Measurements from ENCODE around the gene OASL. TPM values are rescaled to one million over a fixed set of nuclear protein-coding genes. Genes with fewer than 3 reads are reported as not detected.

OASL gene
- total RNA-seq, 1 donor from 2014 or later = 2.4 TPM

DNA sequence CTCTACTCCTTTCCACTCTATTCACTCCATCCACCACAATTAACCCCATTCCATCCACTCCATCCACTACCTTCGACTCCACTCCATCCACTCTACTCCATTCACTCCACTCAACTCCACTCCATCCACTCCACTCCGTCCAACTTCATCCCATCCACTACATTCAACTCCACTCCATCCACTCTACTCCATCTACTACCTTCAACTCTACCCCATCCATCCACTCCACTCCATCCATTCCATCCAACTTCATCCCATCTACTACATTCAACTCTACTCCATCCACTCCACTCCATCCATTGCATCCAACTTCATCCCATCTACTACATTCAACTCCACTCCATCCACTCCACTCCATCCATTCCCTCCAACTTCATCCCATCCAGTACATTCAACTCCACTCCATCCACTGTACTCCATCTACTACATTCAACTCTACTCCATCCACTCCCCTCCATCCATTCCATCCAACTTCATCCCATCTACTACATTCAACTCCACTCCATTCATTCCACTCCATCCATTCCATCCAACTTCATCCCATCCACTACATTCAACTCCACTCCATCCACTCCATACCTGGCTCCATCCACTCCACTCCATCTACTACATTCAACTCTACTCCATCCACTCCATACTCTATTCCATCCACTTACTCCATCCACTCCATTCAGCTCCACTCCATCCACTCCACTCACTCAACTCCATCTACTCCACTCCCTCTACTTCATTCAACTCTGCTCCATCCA, 44.3 kb downstream of the OASL start:
- DNase-seq (ENCODE audit: extremely low read depth, low read depth, low spot score) = no peak

DNA sequence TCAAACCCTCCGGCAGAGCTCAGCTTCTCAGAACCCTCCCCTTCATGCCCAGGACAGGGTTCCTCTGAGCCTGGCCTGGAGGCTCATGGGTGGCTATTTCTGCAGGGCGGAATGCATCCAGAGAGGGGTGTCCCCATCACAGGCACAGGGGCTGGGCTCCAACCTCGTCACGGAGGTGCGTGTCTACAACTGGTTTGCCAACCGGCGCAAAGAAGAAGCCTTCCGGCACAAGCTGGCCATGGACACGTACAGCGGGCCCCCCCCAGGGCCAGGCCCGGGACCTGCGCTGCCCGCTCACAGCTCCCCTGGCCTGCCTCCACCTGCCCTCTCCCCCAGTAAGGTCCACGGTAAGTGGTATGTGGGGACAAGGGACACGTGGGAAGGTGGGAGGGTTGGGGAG, 45.0 kb downstream of the OASL start:
- no peak for DNase-seq (ENCODE audit: extremely low read depth, low read depth, low spot score)

DNA sequence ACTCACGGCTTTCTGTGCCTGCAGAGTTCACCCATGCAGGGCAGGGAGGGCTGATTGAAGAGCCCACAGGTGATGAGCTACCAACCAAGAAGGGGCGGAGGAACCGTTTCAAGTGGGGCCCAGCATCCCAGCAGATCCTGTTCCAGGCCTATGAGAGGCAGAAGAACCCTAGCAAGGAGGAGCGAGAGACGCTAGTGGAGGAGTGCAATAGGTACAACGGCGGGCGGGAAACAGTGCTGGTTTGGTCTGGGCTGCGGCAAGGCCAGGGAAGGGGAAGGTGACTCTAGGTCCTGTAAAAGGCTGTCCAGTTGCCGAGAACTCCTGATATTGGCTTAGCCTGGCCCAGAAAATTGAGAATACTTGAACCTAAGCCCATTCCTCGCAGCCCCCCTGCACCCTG, 45.5 kb downstream of the OASL start:
- DNase-seq (ENCODE audit: extremely low read depth, low read depth, low spot score) = no peak

DNA sequence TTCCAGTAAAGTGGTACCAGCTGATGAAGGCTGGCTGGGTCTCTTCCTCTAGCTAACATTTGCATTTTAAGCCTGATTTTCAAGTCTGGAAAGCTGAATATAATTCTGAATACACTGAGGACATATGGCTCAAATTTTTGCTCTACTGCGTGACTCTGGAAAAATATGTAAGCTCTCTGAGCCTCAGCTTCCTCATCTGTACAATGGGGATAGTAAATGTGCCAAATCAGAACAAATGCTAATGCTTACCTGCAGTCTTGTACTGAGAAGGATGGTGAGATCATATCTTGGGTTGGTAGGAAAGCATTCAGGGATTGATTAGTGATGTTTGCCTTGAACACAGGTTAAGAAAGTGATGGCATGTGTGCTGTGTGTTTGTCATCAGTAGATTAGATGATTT, 46.1 kb downstream of the OASL start:
- no peak for DNase-seq (ENCODE audit: extremely low read depth, low read depth, low spot score)

DNA sequence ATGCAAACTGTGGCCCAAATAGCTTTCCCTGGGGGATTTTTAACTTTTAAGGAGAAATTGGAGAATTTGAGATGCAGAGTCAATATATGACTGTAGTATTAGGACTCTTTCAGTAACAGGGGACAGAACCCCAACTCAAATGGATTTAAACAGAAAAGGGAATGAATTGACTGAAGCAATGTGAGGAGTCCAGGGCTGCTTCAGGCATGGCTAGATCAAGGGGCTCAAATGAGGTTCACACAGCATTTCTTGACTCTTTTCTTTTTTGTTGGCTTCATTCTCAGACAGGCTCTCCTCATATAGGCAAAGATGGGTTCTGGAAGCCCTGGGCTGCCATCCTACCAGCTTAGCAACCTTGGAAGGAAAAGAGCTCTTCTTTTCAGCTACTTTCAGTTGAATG, 47.1 kb downstream of the OASL start:
- no peak for DNase-seq (ENCODE audit: extremely low read depth, low read depth, low spot score)

DNA sequence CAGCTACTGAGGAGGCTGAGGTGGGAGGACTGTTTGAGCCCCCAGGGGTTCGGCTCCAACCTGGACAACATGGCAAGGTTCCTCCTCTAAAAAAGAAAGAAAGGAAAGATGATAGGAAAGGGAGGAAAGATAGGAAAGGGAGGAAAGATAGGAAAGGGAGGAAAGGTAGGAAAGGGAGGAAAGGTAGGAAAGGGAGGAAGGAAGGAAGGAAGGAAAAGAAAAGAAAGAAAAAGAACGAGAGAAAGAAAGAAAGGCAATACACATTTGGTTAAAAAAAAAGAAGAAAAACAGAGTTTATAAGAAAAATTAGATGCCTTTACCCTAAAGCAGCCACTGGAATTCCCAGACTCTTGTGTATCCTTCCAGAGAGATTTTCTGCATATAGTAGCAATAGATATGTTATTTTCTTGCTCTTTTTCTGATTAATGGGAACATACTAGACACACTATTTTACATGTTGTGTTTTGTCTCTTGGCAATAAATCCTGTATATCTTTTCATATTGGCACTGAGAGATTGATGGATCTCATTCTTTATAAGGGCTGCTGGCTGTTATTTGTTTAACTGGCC, 48.5 kb downstream of the OASL start:
- DNase-seq (ENCODE audit: extremely low read depth, low read depth, low spot score) = no peak

DNA sequence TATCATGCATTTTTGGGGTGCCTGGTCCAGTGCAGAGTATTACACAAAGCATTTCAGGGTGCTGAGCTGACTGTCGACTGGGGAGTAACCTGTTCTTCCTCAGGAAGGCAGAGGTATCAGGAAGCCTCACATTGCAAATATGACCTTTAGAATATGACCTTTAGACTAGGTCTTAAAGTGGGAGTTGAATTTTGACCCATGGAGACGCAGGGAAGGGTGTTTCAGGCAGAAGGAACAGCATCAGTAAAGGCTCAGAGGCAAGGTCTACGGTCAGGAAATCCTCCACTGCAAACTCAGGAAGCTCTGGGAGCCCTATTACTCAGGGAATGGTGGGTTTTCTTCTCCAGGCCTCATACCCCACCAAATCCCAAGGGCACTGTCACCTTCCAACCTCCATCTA, 49.4 kb downstream of the OASL start:
- no peak for DNase-seq (ENCODE audit: extremely low read depth, low read depth, low spot score)

DNA sequence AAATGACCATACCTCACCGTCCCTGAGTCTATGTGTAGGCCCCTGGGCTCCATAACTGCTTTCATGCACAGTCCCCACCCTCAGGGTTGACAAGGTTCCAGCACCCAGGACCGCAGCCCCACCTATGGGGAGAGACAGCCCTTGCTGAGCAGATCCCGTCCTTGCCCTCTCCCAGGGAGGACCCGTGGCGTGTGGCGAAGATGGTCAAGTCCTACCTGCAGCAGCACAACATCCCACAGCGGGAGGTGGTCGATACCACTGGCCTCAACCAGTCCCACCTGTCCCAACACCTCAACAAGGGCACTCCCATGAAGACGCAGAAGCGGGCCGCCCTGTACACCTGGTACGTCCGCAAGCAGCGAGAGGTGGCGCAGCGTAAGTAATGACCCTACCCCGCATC, 50.4 kb downstream of the OASL start:
- DNase-seq (ENCODE audit: extremely low read depth, low read depth, low spot score) = no peak

DNA sequence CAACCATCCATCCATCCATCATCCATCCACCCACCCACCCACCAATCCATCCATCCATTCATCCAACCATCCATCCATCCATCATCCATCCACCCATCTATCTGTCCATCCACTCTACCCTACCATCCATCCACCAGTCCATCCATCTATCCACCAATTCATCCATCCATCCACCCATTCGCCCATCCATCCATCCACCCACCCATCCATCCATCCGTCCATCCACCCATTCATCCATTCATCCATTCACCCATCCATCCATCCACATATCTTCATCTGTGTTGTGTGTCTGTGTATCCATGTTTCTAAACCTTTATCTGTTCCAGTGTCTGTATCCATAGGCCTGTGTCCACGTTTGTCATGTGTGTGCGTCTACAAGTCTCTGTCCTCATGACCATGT, 50.8 kb downstream of the OASL start:
- DNase-seq (ENCODE audit: extremely low read depth, low read depth, low spot score) = no peak

DNA sequence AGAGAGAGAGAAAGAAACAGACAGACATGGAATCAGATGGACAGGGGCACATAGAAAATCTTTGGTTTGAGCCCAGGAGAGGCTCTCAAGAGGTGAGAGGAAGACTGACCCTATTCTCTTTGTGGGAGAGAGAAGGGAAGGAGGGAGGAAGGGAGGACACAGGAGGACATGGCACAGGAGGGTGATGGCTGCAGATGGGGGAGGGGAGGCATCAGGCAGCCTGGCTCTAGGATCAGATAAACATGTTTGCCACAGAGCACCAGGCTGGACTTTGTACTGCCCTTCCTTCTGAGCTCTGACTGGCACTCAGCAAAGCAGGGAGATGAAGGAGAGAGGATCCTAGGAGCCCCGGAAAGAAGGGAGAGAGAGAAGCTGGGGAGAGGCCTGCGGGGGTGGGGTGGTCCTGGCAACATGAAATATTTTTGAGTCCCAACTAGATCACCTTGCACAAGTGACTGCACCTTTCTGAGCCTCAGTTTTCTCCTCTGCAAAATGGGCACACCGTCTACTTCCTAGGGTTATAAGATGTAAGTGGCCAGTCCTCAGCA, 54.6 kb downstream of the OASL start:
- DNase-seq (ENCODE audit: extremely low read depth, low read depth, low spot score) = no peak

DNA sequence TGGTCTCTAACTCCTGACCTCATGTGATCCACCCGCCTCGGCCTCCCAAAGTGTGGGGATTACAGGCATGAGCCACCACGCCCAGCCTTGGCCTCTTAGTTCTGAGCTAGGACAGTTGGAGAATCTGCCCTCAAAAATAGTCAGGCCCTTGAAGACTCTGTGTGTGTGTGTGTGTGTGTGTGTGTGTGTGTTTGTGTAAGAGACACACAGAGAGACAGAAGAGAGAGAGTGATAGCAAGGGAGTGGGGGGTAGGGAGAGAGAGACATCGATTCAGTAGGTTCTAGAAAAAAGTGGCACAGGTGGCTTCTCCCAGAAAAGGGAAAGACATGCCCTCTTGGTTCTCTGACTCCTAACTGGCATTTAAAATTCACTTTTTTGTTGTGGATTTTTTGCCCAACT, 55.3 kb downstream of the OASL start:
- no peak for DNase-seq (ENCODE audit: extremely low read depth, low read depth, low spot score)

DNA sequence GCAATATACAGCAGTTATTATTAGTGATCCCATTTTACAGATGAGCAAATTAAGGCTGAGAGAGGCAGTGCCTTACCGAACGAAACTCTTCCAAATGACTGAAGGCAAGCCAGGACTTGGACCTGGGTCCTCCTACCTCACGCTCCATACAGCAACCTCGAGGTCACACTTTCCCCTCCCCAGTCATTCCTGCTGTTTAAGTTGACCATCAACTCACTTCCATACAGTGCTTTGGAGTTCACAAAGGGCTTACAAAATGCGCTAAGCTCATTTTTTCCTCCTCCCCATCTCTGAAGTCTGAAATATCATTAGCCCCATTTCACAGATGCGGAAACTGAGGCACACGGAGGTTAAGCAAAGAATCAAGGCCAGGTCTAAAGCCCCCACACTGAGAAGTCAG, 56.4 kb downstream of the OASL start:
- DNase-seq (ENCODE audit: extremely low read depth, low read depth, low spot score) = no peak

DNA sequence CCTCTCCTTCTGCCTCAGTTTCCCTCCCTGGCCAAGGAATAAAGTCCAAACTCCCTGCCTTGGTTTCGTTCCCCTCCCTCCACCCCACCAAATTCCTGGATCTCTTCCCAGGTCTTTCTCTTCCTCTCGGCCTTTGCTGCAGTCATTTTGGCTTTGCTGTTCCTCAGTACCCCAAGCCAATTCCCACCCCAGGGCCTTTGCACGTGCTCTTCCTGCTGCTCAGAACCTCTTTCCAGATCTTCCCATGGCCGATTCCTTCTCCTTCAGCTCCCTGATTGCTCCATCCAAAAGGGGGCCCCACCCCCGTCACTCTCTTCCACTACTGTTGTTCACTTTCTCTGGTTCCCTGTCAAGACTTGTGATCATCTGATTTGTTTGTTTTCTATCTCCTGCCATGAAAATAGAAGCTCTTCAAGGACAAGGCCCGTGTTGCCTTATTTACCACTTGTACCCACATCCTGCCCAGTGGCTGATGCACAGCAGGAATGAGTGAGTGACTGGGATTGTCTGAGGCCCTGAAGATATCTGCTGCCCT, 57.6 kb downstream of the OASL start:
- DNase-seq (ENCODE audit: extremely low read depth, low read depth, low spot score) = no peak

DNA sequence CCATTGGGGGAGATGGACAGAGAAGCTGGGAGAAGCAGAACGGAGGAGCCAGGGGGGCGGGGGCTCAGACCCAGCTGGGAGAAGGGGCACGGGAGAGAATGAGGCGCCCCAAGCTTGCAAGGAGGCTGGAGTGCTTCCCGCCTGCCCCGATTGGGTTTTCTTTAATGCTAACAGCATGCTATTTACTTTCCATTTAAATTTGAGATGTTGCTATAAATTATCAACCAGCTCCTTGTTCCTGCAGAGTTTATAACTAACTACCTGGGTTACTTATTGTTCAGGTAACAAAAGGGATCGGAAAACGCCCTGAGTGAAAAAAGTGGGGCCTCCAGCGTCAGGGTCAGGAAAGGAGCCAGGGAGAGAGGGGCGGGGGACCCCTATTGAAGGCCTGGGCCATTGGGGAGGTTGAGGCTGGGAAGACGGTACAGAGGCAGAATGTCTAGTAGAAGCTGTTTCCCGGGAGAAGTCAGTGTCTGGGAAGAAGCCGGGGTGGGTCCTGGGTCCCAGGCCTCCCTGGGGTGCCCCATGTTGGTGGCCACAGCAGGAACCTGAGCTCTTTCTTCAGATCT, 58.2 kb downstream of the OASL start:
- DNase-seq (ENCODE audit: extremely low read depth, low read depth, low spot score) = no peak

DNA sequence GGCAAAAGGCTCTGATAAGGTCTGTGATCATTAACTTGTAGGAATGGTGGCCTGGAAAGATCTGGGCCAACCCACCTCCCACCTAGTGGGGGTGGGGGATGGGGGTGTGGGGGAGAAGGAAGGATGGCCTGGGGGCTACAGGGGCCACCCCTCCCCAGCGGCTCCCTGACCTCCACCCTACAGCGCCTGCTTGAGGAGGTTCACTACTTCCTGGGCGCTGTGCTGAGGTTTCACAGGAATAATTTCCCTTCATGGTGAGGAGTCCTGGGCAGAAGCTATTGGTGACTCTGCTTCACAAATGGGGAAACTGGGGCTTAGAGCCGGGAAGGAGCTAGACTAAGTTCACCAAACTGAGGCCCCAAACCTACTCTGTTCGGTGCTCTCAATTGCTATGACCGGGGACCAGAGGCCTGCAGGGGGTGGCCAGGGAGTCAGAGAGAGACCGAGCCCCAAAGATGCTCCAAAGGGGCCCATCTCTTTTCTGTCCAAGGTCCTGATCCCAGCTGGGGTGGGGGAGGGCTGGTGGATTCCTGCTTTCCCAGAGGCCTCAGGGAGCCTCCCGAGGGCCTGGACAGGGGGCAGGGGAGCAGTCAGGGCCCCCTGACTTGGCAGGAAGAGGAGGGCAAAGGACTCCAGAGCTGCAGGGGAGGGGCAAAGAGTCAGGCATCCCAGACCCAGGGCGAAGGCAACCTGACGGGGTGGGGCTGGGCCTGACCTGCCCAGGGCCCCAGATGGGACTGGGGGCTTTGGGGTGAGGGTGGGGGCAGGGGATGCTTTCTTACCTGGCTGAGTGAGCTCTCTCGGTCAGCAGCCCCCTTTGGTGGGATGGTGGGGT, 59.0 kb downstream of the OASL start:
- no peak for DNase-seq (ENCODE audit: extremely low read depth, low read depth, low spot score)

DNA sequence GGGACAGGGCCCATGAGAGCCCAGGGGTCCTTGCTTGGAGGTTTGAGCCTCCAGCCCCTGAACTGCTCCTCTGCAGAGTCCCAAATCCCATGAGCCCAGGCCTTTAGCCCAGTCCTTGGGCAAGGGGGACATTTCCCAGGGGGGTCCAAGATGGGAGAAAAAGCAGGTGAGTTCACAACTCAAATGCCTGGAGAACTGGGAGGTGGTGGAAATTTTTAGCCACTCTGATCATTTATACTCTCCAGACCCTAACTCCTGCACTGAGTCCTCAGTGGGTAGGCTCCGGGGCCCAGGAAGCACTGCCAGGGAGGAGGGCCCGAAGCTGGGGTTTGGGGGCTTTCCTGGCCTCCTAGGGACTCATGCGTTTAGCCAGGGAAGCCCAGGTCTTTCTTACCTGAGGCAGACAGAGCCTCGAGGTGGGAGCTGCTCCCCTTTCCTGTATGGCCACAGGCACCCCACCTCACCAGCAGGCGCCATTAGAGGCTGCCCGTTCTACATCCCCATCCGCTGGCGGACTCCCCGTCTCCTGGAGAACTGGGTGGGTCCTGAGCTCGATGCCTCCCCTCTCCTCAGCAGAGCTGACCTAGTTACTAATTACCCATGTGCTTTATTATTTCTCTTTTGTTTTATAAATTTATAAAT, 59.7 kb downstream of the OASL start:
- no peak for DNase-seq (ENCODE audit: extremely low read depth, low read depth, low spot score)

DNA sequence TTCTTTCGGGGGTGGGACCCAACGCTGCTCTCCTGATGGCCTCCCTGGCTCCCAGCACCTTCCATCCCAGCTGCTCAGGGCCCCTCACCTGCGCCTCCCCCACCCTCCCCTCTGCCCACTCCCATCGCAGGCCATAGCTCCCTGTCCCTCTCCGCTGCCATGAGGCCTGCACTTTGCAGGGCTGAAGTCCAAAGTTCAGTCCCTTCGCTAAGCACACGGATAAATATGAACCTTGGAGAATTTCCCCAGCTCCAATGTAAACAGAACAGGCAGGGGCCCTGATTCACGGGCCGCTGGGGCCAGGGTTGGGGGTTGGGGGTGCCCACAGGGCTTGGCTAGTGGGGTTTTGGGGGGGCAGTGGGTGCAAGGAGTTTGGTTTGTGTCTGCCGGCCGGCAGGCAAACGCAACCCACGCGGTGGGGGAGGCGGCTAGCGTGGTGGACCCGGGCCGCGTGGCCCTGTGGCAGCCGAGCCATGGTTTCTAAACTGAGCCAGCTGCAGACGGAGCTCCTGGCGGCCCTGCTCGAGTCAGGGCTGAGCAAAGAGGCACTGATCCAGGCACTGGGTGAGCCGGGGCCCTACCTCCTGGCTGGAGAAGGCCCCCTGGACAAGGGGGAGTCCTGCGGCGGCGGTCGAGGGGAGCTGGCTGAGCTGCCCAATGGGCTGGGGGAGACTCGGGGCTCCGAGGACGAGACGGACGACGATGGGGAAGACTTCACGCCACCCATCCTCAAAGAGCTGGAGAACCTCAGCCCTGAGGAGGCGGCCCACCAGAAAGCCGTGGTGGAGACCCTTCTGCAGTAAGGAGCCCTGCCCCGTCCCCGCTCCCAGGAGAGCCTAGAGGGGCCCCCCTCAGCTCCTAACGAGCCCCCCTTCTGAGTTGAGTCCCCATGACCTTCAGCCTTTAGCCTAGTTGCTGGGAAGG, 60.5 kb downstream of the OASL start, which contains the start of gene HNF1A:
HNF1A (plus strand) TSS at position 248 of the 924 bp plus-strand sequence; CDS start at position 474, 226 bp downstream.
- no peak for DNase-seq (ENCODE audit: extremely low read depth, low read depth, low spot score)

DNA sequence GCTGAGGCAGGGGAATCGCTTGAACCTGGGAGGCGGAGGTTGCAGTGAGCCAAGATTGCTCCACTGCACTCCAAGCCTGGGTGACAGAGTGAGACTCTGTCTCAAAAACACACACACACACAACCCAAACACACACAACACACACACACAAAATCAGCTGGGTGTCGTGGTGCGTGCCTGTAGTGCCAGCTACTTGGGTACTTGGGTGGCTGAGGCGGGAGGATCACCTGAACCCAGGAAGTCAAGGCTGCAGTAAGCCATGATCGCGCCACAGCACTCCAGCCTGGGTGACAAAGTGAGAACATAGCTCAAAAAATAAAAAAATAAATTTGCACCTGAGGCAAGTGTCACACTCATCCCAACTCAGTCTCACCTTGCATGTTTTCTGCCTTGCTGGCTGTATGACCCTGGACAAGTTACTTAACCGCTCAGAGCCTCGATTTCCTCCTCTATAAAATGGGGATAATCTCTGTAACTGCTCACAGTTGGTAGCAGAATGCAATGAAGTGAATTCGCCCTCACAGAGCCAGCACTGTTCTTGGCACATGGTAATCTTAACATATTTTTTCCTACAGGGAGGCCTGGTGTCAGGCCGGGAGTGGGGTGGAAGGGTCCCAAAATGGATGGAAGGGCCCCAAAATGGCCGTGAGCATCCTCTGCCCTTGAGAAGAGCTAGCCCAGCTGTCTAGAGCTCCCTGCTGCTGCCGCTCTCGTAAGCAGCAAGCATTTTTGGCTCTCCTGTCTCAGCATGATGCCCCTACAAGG, 61.3 kb downstream of the OASL start:
- no peak for DNase-seq (ENCODE audit: extremely low read depth, low read depth, low spot score)

Measured in glomerular endothelial cell (primary cell).